AG04449 (cell line): ENCODE measurements around the gene MTOR.

Source experiments
- CTCF ChIA-PET: fragments of 350-600 bp; formaldehyde crosslinking; extraction: SDS; loops from one replicate; lab custom pipeline; 2021; ENCODE audit warnings: antibody characterized with exemption; lab: Yijun Ruan, JAX
- POLR2A ChIA-PET: fragments of 400-600, 350-600 bp; formaldehyde crosslinking; extraction: SDS; loops from one replicate; lab custom pipeline; 2020; ENCODE audit warnings: antibody characterized with exemption, inconsistent platforms; lab: Yijun Ruan, JAX
- DNase-seq: peaks from one replicate; pipeline ENCODE4 v3.0.0-alpha.2; 2010; ENCODE audit warnings: low read depth, low spot score
- H3K4me3 ChIP-seq: 2 replicates; pipeline ENCODE4 v1.5.1; 2011; ENCODE audit warnings: low read depth, mild to moderate bottlenecking, control low read depth, low read length
- CTCF ChIP-seq: IDR thresholded peaks from one replicate; pipeline ENCODE4 v1.5.1; 2011; ENCODE audit warnings: mild to moderate bottlenecking, moderate library complexity, low read length, control low read depth, inconsistent platforms; ENCODE audit not compliant: insufficient read depth; ENCODE audit errors: missing control alignments

Gene MTOR

GRCh38 chr1:11252538-11252937, 9.8 kb downstream of the MTOR start:
- no peak for DNase-seq
- TF ChIP-seq CTCF: no peak
- ChIA-PET POLR2A (interaction anchor here (0.7 kb wide), 1 partner anchor 9 kb away, joined by 3 read pairs; no protein-coding TSS in a partner anchor), CTCF (interaction anchor here (1.0 to 6.4 kb wide), 4 partner anchors 9 to 390 kb away, joined by 4 to 88 read pairs (median 12); no protein-coding TSS in a partner anchor)
- no peak overlapping the region for H3K4me3 ChIP-seq

- CTCF ChIA-PET: interaction anchor here (16.2 kb wide), 1 partner anchor 395 kb away, joined by 456 read pairs; no protein-coding TSS in a partner anchor
- POLR2A ChIA-PET: no interaction called here
- DNase-seq: no peak
- TF ChIP-seq CTCF: no peak
- H3K4me3 ChIP-seq: no peak overlapping the region
These were observed 14.2 kb downstream of the MTOR start for GRCh38 chr1:11248169-11248568.

- ChIA-PET POLR2A (no interaction called here), CTCF (interaction anchor here (1.5 to 16.2 kb wide), 3 partner anchors 7 to 397 kb away, joined by 7 to 456 read pairs (median 88); no protein-coding TSS in a partner anchor)
These were observed 16.2 kb downstream of the MTOR start for GRCh38 chr1:11245904-11246719.

GRCh38 chr1:11245248-11245647, 17.1 kb downstream of the MTOR start:
- CTCF ChIA-PET: interaction anchor here (1.5 to 16.2 kb wide), 3 partner anchors 8 to 398 kb away, joined by 7 to 456 read pairs (median 88); no protein-coding TSS in a partner anchor
- no peak for TF ChIP-seq CTCF
- DNase-seq: no peak
- H3K4me3 ChIP-seq: no peak overlapping the region
- POLR2A ChIA-PET: no interaction called here

More at GRCh38 chr1:11245904-11246719, 16.2 kb downstream of the MTOR start:
- H3K4me3 ChIP-seq: no peak overlapping the region
- TF ChIP-seq CTCF: no peak
- DNase-seq: no peak

- ChIA-PET POLR2A (interaction anchor here (0.6 kb wide), 2 partner anchors 63 to 635 kb away, joined by 3 read pairs; no protein-coding TSS in a partner anchor), CTCF (interaction anchor here (1.0 to 16.2 kb wide), 4 partner anchors 11 to 405 kb away, joined by 3 to 456 read pairs (median 6); no protein-coding TSS in a partner anchor)
- TF ChIP-seq CTCF: no peak
- DNase-seq: no peak
- H3K4me3 ChIP-seq: no peak overlapping the region
These were observed 24.0 kb downstream of the MTOR start for GRCh38 chr1:11238311-11238710.

- H3K4me3 ChIP-seq: no peak overlapping the region
- TF ChIP-seq CTCF: no peak
- ChIA-PET CTCF (interaction anchor here (0.8 to 16.2 kb wide), 4 partner anchors 12 to 406 kb away, joined by 3 to 456 read pairs (median 6); no protein-coding TSS in a partner anchor), POLR2A (no interaction called here)
- DNase-seq: no peak
These were observed 25.0 kb downstream of the MTOR start for GRCh38 chr1:11237356-11237755.
